Measurements from ENCODE around the gene TENM4.

The TENM4 gene

DNA sequence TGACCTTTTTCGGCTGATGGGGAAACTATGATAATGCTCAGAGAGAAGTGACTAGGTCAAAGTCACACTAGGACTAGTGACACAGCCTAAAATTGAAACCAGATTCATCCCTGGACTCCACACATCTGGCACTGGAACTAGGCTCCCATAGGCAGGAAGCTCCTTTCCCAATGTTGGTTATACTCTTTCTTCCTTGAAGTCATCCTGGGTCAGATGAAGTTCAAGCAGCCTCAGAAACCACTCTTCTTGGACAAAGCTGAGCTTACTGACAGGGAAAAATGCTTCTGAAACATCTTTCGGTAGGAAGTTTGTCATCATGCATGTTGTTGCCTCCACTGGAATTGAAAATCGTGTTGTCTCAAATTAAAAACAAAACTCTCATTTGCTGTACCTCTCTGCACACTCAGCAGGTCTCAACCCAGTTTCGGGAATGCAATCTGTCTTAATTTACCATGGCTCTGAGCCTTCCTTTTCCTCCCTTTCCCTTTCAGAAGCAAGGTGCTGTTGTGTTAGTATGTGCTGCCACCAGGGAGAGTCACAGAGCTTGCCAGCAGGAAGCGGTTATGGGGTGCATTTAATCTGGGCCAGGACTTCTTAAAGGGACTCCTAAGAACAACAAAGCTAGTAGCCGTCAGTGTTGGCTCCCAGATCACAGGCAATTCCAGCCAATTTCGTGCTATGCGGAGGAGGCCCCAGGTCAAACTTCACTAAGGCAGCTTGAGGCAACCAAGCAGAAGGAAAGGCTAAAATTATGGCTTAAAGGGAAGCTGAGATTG lies 384.8 kb downstream of the TENM4 start:
- DNase-seq (ENCODE audit: low read depth in 2 of 2) = no peak

DNA sequence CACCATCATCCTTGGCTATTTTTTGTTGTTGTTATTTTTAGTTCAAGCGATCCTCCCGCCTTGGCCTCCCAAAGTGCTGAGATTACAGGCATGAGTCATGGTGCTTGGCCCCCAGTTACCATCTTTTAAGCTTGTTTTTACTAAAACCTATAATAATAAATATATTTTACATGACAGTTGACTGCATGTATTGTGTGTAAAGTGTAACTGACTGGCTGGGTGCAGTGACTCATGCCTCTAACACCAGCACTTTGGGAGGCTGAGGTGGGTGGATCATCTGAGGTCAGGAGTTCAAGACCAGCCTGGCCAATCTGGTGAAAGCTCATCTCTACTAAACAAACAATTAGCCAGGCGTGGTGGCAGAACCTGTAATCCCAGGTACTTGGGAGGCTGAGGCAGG lies 386.2 kb downstream of the TENM4 start:
- no peak for DNase-seq (ENCODE audit: low read depth in 2 of 2)

DNA sequence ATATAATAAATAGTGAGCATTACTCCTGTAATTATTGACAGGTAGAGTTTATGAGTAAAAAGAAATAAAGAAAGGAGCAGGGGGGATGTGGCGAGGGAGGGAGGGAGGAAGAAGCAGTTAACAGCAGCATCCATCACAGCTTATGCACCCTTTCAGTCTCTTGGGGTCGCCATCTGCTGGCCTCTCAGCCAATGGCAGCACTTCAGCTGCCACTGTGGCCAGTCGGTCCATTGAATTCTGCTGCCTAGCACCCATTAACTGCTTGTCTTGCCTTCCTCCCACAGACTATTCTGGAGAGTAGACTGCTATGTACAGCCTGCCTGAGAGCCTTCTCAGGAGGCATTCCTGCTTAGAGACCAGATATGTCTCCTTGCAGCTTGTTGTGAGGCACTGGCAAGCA lies 388.3 kb downstream of the TENM4 start:
- no peak for DNase-seq (ENCODE audit: low read depth in 2 of 2)

DNA sequence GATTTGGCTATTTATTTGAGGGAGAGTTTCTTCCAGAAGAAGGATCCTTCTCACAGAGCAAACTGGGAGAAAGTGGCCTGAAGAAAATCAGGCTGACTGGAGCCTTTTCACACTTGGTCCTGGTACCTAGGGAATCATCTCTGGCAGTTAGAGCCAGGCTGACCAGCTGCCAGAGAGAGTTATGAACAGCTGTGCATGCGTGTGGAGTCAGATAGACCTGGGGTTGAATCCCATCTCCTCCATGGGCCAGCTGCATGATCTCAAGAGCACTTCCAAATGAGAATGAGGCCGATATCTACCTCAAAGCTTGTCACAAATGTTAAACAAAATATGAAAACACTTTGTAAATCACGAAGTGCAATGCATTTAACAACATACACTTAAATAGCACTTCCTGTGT lies 390.0 kb downstream of the TENM4 start:
- no peak for DNase-seq (ENCODE audit: low read depth in 2 of 2)

DNA sequence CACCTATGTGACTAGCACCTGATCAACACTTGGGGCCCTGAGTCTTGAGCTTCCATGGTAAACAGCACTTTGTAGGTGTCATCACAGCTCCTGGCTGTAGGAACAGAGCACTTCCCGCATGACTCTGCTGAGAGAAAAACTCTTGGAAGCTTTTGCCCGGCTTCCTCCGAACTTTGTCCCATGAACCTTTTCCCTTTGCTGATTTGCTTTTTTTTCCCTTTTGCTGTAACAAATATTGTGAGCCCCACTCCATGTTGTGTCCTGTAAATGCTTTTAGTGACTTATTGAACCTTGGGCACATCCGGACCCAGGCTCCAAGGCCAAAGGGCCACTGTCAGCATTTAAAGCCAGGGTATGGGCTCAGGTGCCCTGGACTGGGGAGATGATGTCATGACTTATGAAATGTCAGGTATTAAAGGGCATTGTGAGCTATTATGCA lies 391.1 kb downstream of the TENM4 start:
- no peak for DNase-seq (ENCODE audit: low read depth in 2 of 2)

DNA sequence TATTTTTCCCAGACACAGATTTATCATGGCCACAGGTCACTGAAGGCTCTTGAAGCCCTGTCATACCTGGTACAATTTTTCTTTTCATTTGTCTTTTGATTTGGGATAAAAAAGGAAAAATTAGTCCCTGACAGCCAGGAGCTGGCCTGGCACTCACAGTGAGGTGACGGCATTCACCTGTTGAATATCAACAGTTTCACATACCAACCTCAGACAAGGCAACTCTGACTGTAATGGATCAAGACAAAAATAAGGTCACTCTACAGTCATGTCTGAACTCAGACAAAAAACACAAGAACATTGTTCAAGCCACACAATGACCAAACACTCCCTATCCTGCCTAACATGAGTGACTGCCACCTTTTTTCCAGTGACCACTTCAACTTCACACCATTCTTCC lies 392.9 kb downstream of the TENM4 start:
- DNase-seq (ENCODE audit: low read depth in 2 of 2) = no peak

DNA sequence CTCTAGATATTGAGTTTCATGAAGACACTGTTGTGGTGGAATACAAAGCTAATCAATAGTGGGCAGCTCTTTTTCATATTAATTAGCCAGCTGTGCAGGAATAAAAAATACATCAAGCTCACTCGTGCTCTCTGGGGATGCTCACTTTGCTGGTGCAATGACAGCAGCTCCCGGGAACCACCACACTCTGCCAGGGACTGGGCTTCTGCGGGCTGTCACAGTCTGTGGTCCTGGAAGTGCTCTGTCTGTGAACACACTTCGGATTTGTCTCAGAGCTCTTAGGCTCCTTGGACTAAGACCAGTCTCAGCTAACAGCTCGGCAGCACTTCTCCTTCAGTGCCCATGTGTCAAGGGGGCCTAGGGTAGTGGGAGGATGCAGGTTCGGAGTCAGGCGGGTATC lies 393.5 kb downstream of the TENM4 start:
- DNase-seq (ENCODE audit: low read depth in 2 of 2) = no peak

DNA sequence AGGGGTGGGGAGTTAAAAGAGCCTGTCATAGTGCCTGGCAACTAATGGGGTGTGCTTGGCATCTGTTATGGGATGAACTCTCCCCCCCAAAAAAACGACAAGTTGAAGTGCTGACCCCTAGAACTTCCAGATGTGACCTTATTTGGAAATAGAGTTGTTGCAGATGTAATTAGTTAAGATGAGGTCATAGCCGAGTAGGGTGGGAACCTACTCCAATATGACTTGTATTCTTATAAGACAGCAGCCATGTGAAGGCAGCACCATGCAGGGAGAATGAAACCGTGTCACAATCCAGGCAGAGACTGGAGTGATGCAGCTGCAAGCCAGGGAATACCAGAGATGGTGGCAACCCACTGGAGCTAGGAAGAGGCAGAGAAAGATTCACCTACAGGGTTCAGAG lies 394.5 kb downstream of the TENM4 start:
- no peak for DNase-seq (ENCODE audit: low read depth in 2 of 2)

DNA sequence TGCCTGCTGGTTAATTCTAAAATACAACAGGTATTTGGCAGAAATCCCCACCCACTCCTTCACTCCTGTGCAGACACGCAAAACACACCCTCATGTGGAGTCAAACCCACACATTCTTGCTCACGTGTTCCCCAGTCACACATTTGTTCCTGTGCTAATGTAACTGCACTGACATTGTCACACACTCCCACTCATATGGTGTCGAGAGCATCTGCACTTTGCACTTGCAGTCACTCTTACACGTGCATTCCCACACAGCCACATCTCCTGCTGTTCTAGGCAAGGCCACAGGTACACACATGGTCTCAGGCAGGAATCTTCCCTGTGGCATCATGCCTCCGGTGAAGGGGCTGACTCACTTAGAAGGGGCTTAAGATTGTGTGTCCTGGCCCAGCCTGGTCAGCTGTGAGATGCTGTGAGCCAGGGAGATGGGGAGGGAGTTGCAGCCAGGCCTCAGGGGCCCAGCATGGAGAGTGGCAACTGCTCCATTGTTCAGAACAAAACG lies 395.0 kb downstream of the TENM4 start:
- no peak for DNase-seq (ENCODE audit: low read depth in 2 of 2)

DNA sequence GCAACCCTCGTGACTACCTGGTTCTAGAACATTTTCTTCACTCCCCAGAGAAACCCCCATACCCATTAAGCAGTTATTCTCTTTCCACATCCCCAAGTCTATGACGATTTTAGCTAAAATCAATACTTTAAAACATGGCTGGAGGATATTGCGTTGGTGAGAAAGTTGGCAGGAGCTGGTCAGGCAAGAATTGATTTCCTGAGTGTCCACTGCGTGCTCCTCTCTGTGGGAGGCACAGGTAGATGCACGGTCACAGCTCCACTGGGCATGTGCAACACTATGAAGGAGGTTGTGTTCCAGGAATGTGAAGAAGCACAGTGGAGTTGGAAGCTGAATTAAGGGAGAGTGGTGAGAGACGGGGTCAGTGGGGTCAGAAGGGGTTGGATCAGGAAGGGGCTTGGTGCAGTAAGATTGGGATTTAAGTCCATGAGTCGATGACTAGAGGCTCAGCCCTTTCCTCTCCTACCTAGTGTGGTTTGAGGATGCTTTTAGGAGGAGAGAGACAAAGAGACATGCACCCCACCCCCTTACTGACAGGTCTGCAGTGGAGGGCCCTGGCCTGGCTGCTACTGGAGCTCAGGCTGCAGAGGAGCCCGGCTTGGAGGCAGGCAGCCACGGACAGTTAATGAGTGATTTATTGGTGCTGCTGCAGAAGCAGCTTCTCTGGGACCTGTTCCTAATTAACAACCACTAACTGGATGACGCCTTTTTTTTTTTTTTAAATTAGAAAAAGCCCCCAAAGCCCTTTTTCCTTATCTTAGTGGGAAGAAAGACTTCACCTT lies 395.6 kb downstream of the TENM4 start:
- DNase-seq (ENCODE audit: low read depth in 2 of 2) = no peak

DNA sequence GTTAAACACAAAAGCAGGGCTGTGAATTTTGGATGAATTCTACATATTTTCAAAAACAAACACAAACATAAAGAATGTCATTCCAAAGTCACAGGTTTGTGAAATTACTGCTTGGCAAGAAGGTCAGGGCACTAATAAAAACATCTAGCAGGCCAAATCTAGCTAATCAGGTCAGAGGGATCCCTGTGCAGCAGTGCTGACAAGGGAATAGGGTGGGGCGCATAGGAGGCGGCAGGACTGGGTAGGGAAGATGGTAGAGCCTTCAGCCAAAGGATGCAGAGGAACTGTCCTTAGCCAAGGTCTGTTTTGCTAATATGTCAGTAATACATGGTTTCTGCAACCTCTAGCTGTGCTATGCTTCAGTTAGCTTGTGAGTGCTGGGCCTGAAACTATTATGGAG lies 396.6 kb downstream of the TENM4 start:
- no peak for DNase-seq (ENCODE audit: low read depth in 2 of 2)

DNA sequence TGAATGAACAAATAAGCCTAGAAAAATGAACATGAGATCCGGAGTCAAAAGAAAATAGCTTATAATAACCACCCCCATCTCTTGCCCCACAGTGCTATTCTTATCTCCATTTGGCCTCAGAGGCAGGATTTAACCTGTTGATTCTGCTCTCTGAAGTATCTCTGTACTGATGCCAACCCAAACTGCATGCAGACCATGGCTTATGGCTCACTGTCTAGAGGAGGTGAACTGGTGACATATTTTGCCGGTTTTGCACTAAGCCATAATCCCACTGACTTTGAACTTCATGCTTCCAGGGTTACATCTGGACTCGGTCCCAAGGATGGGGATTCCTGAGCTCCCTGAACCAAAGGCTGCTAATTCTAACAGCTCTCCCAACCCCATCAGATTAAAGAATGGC lies 397.1 kb downstream of the TENM4 start:
- DNase-seq (ENCODE audit: low read depth in 2 of 2) = no peak

DNA sequence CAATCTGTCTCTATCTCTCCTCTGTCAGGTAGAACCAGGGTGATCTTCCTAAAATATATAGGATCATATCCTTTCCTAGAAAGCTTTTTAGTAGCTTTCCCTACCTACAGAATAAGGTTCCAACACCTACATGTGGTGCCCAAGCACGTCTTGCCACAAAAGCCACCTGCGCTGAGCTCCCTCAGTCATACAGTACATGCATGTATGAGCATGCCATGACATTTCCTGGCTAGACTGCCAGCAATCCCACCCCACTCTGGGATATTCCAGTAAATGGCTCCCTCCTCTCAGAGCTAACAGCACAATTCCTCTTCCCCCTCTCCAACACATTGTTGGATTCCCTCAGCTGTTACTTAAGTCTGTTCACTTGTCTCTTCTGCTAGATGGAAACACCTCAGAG lies 398.0 kb downstream of the TENM4 start:
- DNase-seq (ENCODE audit: low read depth in 2 of 2) = no peak

DNA sequence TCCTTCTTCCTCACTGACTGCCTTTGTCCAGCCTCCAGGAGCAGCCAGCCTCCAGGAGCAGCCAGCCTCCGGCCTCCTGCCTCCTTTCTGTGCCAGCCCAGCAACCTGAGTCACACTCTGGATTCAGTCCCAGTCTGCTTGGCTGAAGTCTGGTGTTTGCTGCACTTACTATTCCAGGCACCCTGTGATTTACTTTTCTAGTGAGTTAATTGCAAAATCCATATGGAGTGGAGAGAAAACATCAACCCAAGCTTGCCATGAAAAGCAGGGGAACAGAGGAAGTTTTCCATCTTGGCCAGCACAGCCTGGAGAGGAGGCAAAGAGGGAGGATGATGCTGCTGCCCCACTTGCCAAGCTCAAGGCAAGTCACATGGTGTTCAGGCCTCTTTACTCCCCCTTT lies 400.5 kb downstream of the TENM4 start:
- DNase-seq (ENCODE audit: low read depth in 2 of 2) = no peak

DNA sequence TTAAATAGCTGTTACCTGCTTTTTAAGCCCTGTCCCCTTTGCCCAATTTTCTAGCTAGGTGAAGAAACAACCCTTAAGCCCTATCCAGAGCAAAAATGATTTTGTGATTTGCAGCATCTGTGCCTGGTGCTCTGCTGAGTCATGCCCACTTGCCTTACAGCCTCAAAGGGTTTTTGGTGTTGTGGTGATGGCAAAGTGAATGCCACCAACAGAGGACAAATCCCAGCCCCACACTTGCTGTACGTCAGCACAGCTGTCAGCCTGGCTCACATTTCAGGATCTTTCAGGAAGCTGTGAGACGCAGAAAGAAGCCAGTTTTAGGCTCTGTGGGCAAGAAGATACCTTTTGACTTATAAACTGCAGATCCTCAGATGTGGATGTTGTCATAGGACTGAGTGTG lies 401.7 kb downstream of the TENM4 start:
- DNase-seq (ENCODE audit: low read depth in 2 of 2) = no peak

DNA sequence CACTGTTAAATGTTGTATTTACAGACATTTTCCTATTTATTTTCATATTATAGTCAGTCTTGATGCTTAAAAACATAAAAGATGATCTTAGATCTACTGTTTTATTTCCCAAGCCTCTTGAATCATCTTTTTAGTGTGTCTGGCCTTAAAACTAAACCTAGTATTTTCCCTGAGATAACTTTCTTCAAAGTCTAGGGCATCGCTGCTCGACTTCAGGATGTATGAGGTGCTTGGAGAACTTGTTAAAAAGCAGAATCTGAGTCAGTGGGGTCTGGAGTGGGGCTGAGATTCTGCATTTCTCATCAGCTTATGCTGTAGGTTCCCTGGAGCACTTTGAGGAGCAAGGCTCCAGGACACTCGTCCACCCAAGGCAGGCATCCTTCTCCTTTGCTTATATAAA lies 404.9 kb downstream of the TENM4 start:
- DNase-seq (ENCODE audit: low read depth in 2 of 2) = no peak

DNA sequence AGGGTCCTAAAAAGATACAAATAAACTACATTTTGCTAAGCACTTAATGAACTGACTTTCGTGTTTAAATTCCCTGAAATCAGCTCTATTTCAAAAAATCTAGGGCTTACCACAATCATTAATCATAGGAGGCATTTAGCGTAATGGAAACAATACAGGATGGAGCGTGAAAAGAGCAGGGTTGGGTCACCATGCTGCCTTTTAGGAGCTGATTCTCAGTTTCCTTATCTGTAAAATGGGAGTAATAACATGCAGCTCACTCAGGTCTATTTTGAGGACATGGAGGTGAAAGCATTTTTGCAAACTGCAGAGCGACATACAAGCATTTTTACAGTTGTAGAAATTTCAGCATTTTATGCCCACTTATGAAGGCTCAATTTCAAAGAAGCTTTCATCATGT lies 407.0 kb downstream of the TENM4 start:
- no peak for DNase-seq (ENCODE audit: low read depth in 2 of 2)

DNA sequence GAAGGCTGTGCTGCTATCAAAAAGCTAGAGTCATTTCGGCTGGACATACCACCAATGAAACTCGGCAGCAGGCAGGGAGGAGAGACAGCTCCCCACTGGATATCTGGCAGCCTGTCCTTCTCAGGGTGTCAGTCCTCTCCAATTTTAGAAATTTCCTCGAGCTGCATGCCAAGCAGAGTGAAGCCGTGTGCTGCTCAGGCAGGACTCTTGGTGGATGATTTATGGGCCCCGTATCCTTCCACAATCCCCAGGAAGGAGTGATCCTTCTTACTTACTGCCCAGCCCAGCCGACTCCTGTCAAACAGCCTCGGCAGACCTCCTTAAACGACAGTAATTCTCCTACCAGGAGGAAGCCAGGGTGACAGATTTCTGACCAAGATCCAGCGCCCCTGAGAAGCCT lies 410.4 kb downstream of the TENM4 start:
- DNase-seq (ENCODE audit: low read depth in 2 of 2) = no peak

DNA sequence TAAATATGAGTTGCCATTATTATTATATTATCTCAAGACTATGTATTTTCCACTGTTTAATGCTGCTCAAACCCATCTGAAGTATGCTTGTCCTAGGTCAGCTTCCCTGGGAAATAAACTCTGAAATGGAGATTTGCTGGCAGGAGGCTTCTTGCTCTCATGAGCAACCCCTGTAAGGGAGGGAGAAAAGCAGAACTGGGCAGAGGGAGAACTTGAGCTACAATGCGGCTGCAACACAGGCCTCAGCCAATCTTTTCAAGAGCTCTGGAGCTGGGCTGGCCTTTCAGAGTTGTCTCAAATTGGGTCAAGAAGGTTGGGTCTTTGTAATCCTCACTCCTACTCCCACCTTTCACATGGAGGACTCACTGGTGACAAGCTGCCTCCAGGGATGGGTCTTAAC lies 412.6 kb downstream of the TENM4 start:
- no peak for DNase-seq (ENCODE audit: low read depth in 2 of 2)

DNA sequence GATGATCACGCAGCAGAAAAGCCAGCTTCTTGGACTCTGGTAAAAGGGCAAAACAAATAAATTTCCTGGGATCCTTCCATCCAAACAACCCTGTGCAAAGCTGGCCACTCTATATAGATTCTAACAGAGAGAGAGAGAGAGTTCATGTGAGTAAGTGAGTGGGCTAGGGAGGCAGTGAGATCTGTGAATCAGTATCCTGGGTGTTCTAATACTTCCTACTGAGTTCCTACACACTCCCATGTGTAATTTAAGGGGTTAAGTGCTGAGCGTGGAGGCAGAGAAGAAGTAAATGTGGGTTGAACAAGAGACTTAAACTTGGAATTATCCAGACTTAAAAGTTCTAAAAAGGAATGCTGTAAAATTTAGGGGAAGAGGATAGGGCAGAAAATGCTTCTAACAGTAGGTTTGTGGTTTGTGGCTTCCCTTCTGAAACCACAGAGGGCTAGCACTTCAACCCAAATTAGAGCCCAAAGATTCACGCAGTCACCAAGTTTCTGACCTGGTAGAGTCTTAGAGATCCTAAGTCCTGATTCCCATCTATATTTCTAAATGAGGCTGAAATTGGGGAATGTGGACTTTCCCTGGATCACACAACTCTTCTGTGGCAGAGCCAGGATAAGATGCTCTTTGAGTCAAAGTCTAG lies 413.9 kb downstream of the TENM4 start:
- no peak for DNase-seq (ENCODE audit: low read depth in 2 of 2)

DNA sequence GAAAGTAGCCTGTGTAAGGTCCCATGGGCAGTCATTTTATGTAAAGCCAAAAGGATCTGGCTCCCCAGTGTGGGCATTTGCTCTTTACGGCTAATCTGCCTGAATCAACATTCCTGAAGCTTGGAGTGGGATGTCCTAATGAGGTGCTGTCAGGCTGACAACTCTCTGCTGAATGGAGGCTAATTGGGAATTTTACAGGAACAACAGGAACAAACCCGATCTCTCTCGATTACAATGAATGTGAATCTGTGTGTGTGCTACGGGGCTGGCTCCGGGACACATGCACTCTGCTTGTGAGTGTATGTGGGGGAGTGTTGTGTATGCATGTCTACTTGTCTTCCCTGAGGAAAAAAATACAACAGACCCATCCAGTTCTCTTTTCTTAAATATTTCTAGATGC lies 415.2 kb downstream of the TENM4 start:
- DNase-seq (ENCODE audit: low read depth in 2 of 2) = no peak

DNA sequence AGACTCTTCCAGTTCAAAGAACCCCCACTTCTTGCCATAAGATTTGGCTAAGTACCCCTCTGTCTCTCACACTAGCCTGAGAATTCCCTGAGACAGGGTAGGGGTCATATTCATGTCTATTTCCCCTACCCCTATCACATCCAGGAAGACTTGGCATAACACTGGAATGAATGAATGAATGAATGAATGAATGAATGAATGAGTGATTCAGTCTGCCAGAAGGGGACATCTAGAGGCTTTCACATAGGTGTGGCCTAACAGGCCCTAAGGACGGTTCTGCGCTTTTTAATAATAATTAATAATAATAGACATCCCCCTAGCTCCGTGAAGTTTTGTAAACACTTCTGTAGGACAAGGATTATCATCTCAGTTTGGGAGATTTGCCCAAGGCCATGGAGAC lies 415.7 kb downstream of the TENM4 start:
- no peak for DNase-seq (ENCODE audit: low read depth in 2 of 2)

DNA sequence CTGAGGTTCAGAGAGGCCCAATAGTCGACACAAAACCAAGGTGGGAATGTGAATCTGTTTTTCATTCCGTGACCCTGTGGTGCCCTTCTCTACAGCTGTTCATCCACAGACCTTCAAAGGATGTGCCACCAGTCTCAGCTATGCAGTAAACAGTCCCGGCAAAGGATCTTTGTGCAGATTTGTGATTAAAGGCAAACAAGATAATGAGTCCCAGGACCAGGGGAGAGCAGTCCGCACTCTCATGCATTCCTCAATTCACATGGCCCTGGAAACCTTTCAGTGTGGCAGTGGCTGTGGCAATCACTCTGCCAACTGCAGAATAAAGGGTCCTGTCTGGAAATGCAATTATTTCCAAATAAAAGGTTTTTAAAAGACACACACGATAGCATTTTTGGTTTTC lies 418.6 kb downstream of the TENM4 start:
- no peak for DNase-seq (ENCODE audit: low read depth in 2 of 2)
